ENCODE measurements around the gene POM121.
"Not testable (repeated sequence)": the region's sequence is repeated elsewhere in the genome, so short reads cannot be mapped to it uniquely, and the experiment has no call there.

GRCh38 chr7:72911395-72911794 is 13.5 kb upstream of the POM121 start:
- TF ChIP-seq, protein P1, sequence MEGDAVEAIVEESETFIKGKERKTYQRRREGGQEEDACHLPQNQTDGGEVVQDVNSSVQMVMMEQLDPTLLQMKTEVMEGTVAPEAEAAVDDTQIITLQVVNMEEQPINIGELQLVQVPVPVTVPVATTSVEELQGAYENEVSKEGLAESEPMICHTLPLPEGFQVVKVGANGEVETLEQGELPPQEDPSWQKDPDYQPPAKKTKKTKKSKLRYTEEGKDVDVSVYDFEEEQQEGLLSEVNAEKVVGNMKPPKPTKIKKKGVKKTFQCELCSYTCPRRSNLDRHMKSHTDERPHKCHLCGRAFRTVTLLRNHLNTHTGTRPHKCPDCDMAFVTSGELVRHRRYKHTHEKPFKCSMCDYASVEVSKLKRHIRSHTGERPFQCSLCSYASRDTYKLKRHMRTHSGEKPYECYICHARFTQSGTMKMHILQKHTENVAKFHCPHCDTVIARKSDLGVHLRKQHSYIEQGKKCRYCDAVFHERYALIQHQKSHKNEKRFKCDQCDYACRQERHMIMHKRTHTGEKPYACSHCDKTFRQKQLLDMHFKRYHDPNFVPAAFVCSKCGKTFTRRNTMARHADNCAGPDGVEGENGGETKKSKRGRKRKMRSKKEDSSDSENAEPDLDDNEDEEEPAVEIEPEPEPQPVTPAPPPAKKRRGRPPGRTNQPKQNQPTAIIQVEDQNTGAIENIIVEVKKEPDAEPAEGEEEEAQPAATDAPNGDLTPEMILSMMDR (IDR thresholded peaks at IDR 0.05) = not testable (repeated sequence)
- not testable (repeated sequence) for TF ChIP-seq POLR2A (IDR thresholded peaks at IDR 0.05)

Measured in heart left ventricle (tissue), 13 donors.